Neural progenitor cell (in vitro differentiated cells): Measurements from ENCODE around the gene MRPL11. TPM values are rescaled to one million over a fixed set of nuclear protein-coding genes. Genes with fewer than 3 reads are reported as not detected.

Experiments used
- DNase-seq: peaks from one replicate; pipeline ENCODE4 v3.0.0-alpha.2; 2016; ENCODE audit warnings: low spot score
- H2AFZ ChIP-seq: fragments of 200-600 bp; sonication (generic); replicated peaks from 2 replicates; pipeline ENCODE4 v1.6.1; 2016; ENCODE audit warnings: antibody characterized with exemption
- H3F3A ChIP-seq: fragments of 200-600 bp; sonication (generic); 2 replicates; pipeline ENCODE4 v1.6.1; 2016; ENCODE audit warnings: antibody characterized with exemption, low read depth
- H3K27ac ChIP-seq: fragments of 200-600 bp; sonication (generic); 2 replicates; pipeline ENCODE4 v1.5.1; 2016; ENCODE audit warnings: mild to moderate bottlenecking
- H3K27me3 ChIP-seq: fragments of 200-600 bp; sonication (generic); 2 replicates; pipeline ENCODE4 v1.6.1; 2016; ENCODE audit warnings: mild to moderate bottlenecking, moderate library complexity
- H3K36me3 ChIP-seq: fragments of 200-600 bp; sonication (generic); 2 replicates; pipeline ENCODE4 v1.5.1; 2016
- H3K4me1 ChIP-seq: fragments of 200-600 bp; sonication (generic); 2 replicates; pipeline ENCODE4 v1.6.1; 2016; ENCODE audit warnings: mixed run types
- H3K4me2 ChIP-seq: fragments of 200-600 bp; sonication (generic); 2 replicates; pipeline ENCODE4 v1.6.1; 2016
- H3K4me3 ChIP-seq: fragments of 200-600 bp; sonication (generic); 2 replicates; pipeline ENCODE4 v1.5.1; 2016
- H3K79me2 ChIP-seq: fragments of 200-600 bp; sonication (generic); 2 replicates; pipeline ENCODE4 v1.6.1; 2016; ENCODE audit warnings: low read depth
- H3K9ac ChIP-seq: fragments of 200-600 bp; sonication (generic); 2 replicates; pipeline ENCODE4 v1.6.1; 2016
- H3K9me3 ChIP-seq: fragments of 200-600 bp; sonication (generic); 2 replicates; pipeline ENCODE4 v1.5.1; 2016; ENCODE audit warnings: low read depth
- H4K20me1 ChIP-seq: fragments of 200-600 bp; sonication (generic); 2 replicates; pipeline ENCODE4 v1.6.1; 2016; ENCODE audit warnings: low read depth
- H3K27ac Mint-ChIP-seq: 3 replicates; pipeline ENCODE4 v1.8.0; 2021; ENCODE audit warnings: mixed read lengths
- H3K27me3 Mint-ChIP-seq: 2 replicates; pipeline ENCODE4 v1.8.0; 2022; ENCODE audit warnings: low read depth, mild to moderate bottlenecking, inconsistent platforms, moderate library complexity, mixed read lengths; ENCODE audit not compliant: insufficient read depth
- H3K36me3 Mint-ChIP-seq: 3 replicates; pipeline ENCODE4 v1.8.0; 2021; ENCODE audit warnings: mixed read lengths
- H3K4me1 Mint-ChIP-seq: 3 replicates; pipeline ENCODE4 v1.8.0; 2021; ENCODE audit warnings: mixed read lengths
- H3K4me3 Mint-ChIP-seq: 3 replicates; pipeline ENCODE4 v1.8.0; 2021; ENCODE audit warnings: mild to moderate bottlenecking, moderate library complexity, mixed read lengths
- H3K9me3 Mint-ChIP-seq: 3 replicates; pipeline ENCODE4 v1.8.0; 2020; ENCODE audit warnings: mixed read lengths
- CTCF ChIP-seq: fragments of 200-600 bp; sonication (generic); IDR thresholded peaks from 2 replicates; pipeline ENCODE4 v1.5.1; 2017; ENCODE audit warnings: antibody characterized with exemption, mild to moderate bottlenecking
- EZH2 ChIP-seq: fragments of 200-600 bp; sonication (generic); IDR thresholded peaks from 2 replicates; pipeline ENCODE4 v1.6.1; 2017; ENCODE audit warnings: antibody characterized with exemption, mild to moderate bottlenecking, moderate library complexity
- EZH2phosphoT487 ChIP-seq: fragments of 200-600 bp; sonication (generic); IDR thresholded peaks from 2 replicates; pipeline ENCODE4 v1.6.1; 2017; ENCODE audit warnings: antibody characterized with exemption
- total RNA-seq: library from RNA; depleted of rRNA; stranded (reverse); fragments of >200 nt; gene quantifications from 2 replicates; pipeline ENCODE4 v1.2.3, GENCODE V29; 2015; ENCODE audit warnings: low replicate concordance

The MRPL11 gene
- total RNA-seq, 1 donor from 2014 or later, result 131 TPM

- no peaks in the 10 kb centered on the region for H3K36me3 Mint-ChIP-seq
- Histone ChIP-seq H3K27me3 (peaks cover 3% of the 10 kb centered on the region), H3K4me3 (no peak overlapping the region), H3K4me1 (no peaks in the 10 kb centered on the region), H3K9me3 (no peaks in the 10 kb centered on the region), H3K9ac (no peak overlapping the region), H3K4me2 (no peak overlapping the region), H3K36me3 (no peaks in the 10 kb centered on the region), H4K20me1 (no peaks in the 10 kb centered on the region), H3K79me2 (no peaks in the 10 kb centered on the region), H3F3A (no peaks in the 10 kb centered on the region), H3K27ac (no peak overlapping the region), H2AFZ (no peak overlapping the region)
- no peak overlapping the region for H3K27ac Mint-ChIP-seq
- peaks cover 2% of the 10 kb centered on the region for H3K4me1 Mint-ChIP-seq
- no peak overlapping the region for H3K4me3 Mint-ChIP-seq
- peaks cover 13% of the 10 kb centered on the region for H3K27me3 Mint-ChIP-seq
- peaks cover 2% of the 10 kb centered on the region for H3K9me3 Mint-ChIP-seq
- no peak for DNase-seq
- no peak for TF ChIP-seq EZH2
- no peak for TF ChIP-seq EZH2phosphoT487
- no peak for TF ChIP-seq CTCF
These were observed 13.0 kb upstream of the MRPL11 start for GRCh38 chr11:66451663-66452062.

GRCh38 chr11:66450560-66450959 is 11.9 kb upstream of the MRPL11 start:
- no peak overlapping the region for H3K4me3 Mint-ChIP-seq
- H3K4me1 ChIP-seq, result no peaks in the 10 kb centered on the region
- no peaks in the 10 kb centered on the region for H4K20me1 ChIP-seq
- no peaks in the 10 kb centered on the region for H3K9me3 ChIP-seq
- H3K4me3 ChIP-seq, result no peak overlapping the region
- H3K4me1 Mint-ChIP-seq, result peaks cover 2% of the 10 kb centered on the region
- DNase-seq, result no peak
- no peak overlapping the region for H3K4me2 ChIP-seq
- H2AFZ ChIP-seq, result no peak overlapping the region
- H3K27ac Mint-ChIP-seq, result no peak overlapping the region
- H3K9me3 Mint-ChIP-seq, result peaks cover 2% of the 10 kb centered on the region
- H3K27me3 Mint-ChIP-seq, result peaks cover 13% of the 10 kb centered on the region
- H3K27ac ChIP-seq, result no peak overlapping the region
- H3K79me2 ChIP-seq, result no peaks in the 10 kb centered on the region
- H3K27me3 ChIP-seq, result peaks cover 3% of the 10 kb centered on the region
- TF ChIP-seq EZH2phosphoT487, result no peak
- no peak for TF ChIP-seq CTCF
- no peak for TF ChIP-seq EZH2
- no peak overlapping the region for H3K9ac ChIP-seq
- H3F3A ChIP-seq, result no peaks in the 10 kb centered on the region
- H3K36me3 Mint-ChIP-seq, result no peaks in the 10 kb centered on the region
- no peaks in the 10 kb centered on the region for H3K36me3 ChIP-seq

- DNase-seq, result no peak
- Histone ChIP-seq H3F3A (no peaks in the 10 kb centered on the region), H2AFZ (no peak overlapping the region), H3K4me2 (no peak overlapping the region), H3K27me3 (no peaks in the 10 kb centered on the region), H3K9me3 (no peaks in the 10 kb centered on the region), H3K4me1 (no peaks in the 10 kb centered on the region), H3K4me3 (no peak overlapping the region), H4K20me1 (no peaks in the 10 kb centered on the region), H3K9ac (no peak overlapping the region), H3K79me2 (no peaks in the 10 kb centered on the region), H3K36me3 (no peaks in the 10 kb centered on the region), H3K27ac (no peak overlapping the region)
- H3K4me3 Mint-ChIP-seq, result no peak overlapping the region
- H3K27ac Mint-ChIP-seq, result no peak overlapping the region
- H3K36me3 Mint-ChIP-seq, result no peaks in the 10 kb centered on the region
- no peaks in the 10 kb centered on the region for H3K4me1 Mint-ChIP-seq
- peaks cover 3% of the 10 kb centered on the region for H3K27me3 Mint-ChIP-seq
- TF ChIP-seq CTCF (no peak), EZH2 (no peak), EZH2phosphoT487 (no peak)
- H3K9me3 Mint-ChIP-seq, result peaks cover 2% of the 10 kb centered on the region
These were observed 9.9 kb upstream of the MRPL11 start for GRCh38 chr11:66448523-66448922.

GRCh38 chr11:66447012-66447411 is 8.4 kb upstream of the MRPL11 start:
- Histone ChIP-seq H3K79me2 (no peaks in the 10 kb centered on the region), H4K20me1 (no peaks in the 10 kb centered on the region), H3K9ac (no peak overlapping the region), H3K27me3 (no peaks in the 10 kb centered on the region), H3K36me3 (no peaks in the 10 kb centered on the region), H3K4me1 (no peaks in the 10 kb centered on the region), H3K27ac (no peak overlapping the region), H3K4me2 (no peak overlapping the region), H2AFZ (no peak overlapping the region), H3K9me3 (no peaks in the 10 kb centered on the region), H3F3A (no peaks in the 10 kb centered on the region), H3K4me3 (no peak overlapping the region)
- H3K36me3 Mint-ChIP-seq, result no peaks in the 10 kb centered on the region
- H3K4me3 Mint-ChIP-seq, result no peak overlapping the region
- H3K9me3 Mint-ChIP-seq, result no peaks in the 10 kb centered on the region
- no peak for TF ChIP-seq CTCF
- no peak for TF ChIP-seq EZH2
- TF ChIP-seq EZH2phosphoT487, result no peak
- H3K27ac Mint-ChIP-seq, result no peak overlapping the region
- no peaks in the 10 kb centered on the region for H3K4me1 Mint-ChIP-seq
- H3K27me3 Mint-ChIP-seq, result peaks cover 3% of the 10 kb centered on the region
- no peak for DNase-seq
